GM12873 (cell line): ENCODE measurements around the gene WFIKKN1.
A peak's percentile ranks its signal among the peaks of the same experiment; 100 is the strongest.

ENCODE experiments used
- CTCF ChIP-seq: IDR thresholded peaks from 2 replicates; pipeline ENCODE4 v1.5.1; 2012; ENCODE audit warnings: low read depth, mild to moderate bottlenecking, moderate library complexity, low read length, control low read depth; ENCODE audit not compliant: insufficient read depth; ENCODE audit errors: missing control alignments

The WFIKKN1 gene

GRCh38 chr16:630815-631405, at the start of gene WFIKKN1:
Gene WFIKKN1 (plus strand): TSS chr16:630985. CDS start chr16:631254, 269 bp downstream.
- no peak for TF ChIP-seq CTCF

GRCh38 chr16:582218-582613, 48.6 kb upstream of the WFIKKN1 start:
- TF ChIP-seq CTCF: no peak

GRCh38 chr16:582614-583331, 48.0 kb upstream of the WFIKKN1 start:
- TF ChIP-seq CTCF: no peak

GRCh38 chr16:583470-583814, 47.3 kb upstream of the WFIKKN1 start:
- TF ChIP-seq CTCF: no peak

- no peak for TF ChIP-seq CTCF
These were observed 46.8 kb upstream of the WFIKKN1 start for GRCh38 chr16:583815-584591.

GRCh38 chr16:585351-585750, 45.4 kb upstream of the WFIKKN1 start:
- peak; percentile 5 for TF ChIP-seq CTCF

GRCh38 chr16:586047-586644, 44.6 kb upstream of the WFIKKN1 start:
- TF ChIP-seq CTCF: no peak
